ENCODE measurements around the gene SLC6A9. TPM values are rescaled to one million over a fixed set of nuclear protein-coding genes. Genes with fewer than 3 reads are reported as not detected.

SLC6A9 gene
- total RNA-seq, 1 donor from 2014 or later = 5.6 TPM

DNA sequence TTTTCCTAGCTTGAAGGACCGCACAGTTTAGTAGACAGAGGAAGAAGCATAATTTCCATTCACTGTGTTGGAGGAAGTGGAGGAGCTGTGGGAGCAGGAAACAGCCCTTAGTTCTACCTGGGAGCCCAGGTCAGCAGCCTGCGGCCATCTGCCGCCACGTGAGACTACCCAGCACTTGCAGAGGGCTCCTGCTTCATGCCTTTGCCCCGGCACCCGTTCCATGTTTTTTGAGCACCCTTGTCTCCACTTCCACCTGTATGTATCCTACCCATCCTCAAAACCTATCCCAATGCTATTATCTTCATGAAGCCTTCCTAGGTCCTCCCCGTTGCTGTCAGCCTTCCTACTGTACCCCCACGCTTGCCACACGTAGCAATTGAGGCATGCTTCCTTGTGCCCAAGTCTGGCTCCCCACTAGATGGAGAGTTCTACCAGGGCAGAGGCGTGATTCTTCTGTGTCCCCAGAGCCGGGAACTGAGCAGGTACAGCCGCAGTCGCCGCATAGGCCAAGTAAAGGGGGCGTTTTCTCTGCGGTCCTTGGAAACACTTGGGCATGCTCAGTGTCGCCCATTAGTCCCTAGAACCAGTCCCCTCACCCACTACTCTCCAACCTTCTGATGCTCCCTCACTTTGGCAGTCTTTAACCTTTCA, 1.9 kb downstream of the SLC6A9 start:
- DNase-seq (ENCODE audit: low spot score) = no peak

- DNase-seq (ENCODE audit: low spot score) = no peak
These were observed 3.9 kb downstream of the SLC6A9 start for GRCh38 chr1:44027320-44027719.

DNA sequence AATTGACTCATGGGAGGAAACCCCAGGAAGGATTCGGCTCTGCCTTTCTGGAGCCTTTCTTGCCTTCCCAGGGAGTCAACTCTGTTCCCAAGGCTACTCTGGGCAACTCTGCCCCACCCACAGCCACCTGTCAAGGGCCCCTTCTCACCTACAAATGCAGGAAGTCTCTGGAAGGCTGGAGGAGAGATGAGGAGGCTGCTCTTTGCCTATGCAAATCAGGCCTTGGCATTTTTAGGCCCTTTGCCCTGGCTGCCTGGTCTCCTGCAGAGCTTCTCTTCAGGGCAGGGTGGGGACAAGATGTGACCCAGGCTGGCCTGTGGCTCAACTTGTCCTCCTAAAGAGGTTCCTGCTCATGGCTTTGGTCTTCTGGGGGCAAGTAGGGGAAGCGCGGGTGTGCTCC, 5.4 kb downstream of the SLC6A9 start:
- DNase-seq (ENCODE audit: low spot score) = no peak

DNA sequence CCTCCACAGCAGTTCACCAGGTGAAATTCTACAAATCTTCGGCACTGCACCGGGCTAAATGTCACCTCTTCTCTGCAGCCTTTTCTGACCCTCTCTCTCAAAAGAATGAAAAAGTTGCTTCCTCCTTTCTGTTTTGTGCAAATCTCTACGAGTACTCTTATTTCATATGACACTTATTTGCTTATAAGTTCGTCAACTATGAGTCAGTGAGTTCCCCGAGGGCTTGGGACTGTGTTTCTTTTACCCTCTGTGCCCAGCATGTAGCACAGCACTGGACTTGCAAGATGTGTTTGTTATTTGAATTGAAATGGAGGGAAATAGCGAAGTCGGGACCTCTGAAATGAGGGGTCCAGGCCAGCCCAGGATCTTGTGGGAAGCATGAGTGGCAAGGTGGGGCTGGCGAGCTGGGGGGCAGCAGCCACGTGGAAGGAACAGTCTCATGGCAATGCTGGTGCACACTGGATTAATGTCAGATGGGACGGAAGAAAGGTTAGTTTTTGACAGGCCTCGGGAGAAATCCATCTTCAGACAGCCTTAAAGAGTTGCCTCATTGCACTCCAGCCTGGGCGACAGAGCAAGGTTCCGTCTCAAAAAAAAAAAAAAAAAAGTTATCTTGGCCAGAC, 6.2 kb downstream of the SLC6A9 start:
- DNase-seq (ENCODE audit: low spot score) = no peak

- DNase-seq (ENCODE audit: low spot score) = no peak
These were observed 7.0 kb downstream of the SLC6A9 start for GRCh38 chr1:44024031-44024902.

DNA sequence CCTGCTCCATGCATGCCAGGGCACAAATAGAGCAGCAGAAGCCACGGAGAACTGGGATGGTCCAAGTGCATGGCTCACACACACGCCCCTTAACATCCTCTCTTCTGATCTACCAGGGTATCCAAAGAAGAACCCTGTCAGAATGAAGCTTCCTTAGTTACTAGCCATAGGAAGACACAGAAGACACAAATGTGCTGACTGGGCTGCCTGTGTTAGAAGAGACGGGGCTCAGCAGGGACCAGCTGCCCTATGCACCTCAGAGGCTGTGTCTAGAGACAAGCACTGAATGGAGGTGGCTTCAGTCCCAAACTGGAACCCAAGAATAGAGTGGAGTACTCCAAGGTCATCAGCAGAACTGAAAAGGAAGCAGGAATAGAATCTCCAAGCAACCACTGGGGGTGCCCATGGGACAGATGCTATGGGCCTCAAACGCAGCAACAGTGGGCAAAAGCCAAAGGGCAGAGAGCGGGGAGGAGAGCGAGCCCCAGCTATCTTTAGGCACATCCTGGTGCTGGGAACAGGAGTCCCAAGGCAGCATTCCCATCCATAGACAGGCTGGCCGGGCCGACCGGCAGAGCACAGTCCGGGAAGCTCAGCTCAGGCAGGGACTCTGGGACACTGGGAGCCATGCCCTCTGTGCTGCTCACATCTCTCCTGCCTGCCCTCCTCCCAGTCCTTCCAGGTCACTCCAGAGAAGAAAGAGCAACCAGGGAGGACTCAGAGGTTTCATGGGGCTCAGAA, 9.5 kb downstream of the SLC6A9 start:
- DNase-seq (ENCODE audit: low spot score) = no peak

DNA sequence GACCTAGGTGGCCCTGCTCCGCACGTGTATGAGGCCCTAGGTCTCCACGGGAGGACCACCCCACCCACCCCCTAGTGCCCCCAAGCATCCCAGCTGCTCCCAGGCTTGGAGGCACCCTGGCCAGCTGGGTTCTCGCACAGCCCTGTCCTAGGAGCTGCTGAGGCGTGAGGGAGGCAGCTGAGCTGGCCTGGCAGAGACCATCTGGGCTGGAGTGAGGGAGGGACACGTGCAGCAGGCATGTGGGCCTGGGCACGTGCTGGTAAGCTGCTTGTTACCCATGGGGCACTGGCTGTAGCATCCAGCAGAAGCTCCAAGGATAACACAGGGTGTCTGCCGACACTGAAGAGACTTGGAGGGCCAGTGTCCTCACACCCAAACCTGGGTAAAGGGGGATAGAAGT, 10.1 kb downstream of the SLC6A9 start:
- no peak for DNase-seq (ENCODE audit: low spot score)

DNA sequence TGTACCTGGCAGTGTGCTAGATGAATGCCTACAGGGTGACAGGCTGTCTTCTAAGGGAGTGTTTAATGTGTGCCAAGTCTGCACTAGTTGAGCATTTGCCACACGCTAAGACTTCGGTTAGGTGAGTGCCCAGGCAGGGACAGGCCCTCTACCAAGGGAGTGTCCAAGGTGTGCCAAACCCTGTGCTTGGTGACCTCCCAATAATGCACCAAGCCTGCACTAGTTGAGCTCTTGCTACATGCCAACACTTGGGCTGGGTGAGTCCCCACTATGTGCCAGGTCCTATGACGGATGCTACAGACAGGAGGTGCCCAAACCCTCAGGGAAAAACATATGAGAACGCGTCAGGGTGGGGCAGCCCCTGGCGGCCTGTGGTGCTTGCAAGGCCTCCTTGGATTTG, 10.8 kb downstream of the SLC6A9 start:
- DNase-seq (ENCODE audit: low spot score) = no peak

DNA sequence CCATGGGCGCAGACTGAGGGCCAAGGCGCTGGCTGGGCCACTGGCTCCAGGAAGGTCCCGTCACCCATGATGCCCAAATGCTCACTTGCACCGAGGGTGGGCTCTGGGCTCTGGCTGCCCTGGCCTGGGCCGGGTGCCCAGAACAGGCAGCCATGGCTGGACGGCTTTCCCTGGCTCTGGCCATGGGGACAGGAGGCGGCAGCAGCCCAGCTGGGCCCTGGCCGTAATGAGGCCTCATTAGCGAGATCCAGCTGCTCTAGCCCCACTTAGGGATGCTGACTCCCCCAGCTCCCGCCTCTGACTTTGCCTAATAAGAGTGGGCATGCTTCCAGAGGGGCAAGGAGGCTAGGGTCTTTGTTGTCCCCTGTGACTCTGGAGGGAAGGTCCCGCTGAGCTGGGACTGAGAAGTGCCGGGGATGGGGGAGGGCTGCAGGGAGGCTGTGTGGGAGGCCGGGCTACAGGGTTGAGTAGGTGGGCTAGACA, 11.8 kb downstream of the SLC6A9 start:
- DNase-seq (ENCODE audit: low spot score) = no peak

DNA sequence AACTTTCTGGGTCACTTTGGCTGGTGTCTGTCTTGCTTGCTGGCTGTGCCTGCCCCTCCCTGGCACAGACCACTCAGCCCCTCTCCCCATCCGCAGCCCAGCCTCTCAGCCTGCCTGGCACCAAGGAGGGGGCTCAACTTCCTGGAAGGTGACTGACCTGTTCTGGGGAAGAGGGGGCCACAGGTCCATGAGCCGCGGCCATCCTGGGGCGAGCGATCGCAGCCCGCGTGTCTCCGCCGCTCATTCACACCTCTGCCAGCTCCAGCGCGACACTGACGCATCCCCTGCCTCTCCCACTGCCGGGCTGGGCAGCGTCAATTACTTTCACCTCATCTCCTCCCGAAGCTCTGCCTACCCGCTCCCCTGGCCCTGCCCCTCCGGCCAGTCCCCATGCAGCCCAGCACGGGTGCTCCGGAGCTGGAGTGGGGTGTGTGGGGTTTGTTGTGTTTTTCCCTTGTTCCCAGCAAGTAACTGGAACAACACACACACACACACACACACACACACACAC, 14.3 kb downstream of the SLC6A9 start:
- no peak for DNase-seq (ENCODE audit: low spot score)

- DNase-seq (ENCODE audit: low spot score) = no peak
These were observed 15.0 kb downstream of the SLC6A9 start for GRCh38 chr1:44016041-44016889.

DNA sequence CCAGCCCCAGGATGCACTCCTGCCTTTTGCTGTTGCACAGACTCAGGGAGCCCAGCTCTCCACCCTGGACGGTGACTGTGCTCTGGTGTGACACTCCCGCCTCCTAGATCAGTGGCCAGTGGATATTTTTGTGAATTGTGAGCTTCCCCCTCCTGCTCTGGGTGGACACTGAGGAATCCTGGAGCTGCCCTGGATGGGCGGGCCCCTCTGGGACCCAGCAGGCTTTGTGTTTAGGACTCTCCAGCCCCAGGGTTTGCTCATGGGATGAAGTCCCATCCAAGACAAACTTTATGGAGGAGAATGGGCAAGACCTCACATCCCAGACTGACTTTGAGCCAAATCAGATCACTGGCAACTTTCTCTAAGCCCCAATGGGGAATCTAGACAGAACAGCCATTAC, 16.1 kb downstream of the SLC6A9 start:
- DNase-seq (ENCODE audit: low spot score) = no peak

DNA sequence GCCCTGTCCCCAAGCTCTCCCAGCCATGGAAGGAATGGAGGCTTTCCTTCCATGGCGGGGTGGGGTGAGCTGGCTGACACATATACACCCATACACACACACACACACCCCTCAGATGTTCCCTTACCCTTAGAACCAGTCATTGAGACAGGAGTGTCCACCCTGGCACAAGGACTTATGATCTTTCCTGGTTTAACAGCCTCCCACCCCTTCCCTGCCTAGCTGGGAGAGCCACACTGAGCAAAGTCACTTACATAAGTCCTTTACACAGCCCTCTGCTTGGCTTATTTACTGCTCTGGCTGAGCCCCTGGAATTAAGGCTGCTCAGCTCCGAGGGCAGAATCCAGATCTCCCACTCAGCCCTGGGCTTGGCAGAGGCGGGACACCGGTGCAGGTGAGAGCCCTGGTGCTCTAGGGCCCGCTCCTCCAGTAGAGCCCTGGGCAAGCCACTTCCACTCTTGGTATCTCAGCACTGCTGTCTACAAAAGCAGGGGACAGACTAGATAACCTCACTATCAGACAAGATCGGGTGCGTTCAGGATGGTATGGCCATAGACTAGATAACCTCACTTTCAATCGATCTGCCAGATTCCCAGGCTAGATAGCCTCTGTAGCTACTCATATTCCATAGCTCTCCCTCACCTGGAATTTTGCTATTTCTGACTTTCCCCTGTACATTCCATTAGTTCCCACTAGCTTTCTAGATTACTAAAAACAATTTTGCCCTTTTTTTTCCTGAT, 16.7 kb downstream of the SLC6A9 start:
- DNase-seq (ENCODE audit: low spot score) = no peak

GRCh38 chr1:44013949-44014348, 17.3 kb downstream of the SLC6A9 start:
- DNase-seq (ENCODE audit: low spot score) = no peak

DNA sequence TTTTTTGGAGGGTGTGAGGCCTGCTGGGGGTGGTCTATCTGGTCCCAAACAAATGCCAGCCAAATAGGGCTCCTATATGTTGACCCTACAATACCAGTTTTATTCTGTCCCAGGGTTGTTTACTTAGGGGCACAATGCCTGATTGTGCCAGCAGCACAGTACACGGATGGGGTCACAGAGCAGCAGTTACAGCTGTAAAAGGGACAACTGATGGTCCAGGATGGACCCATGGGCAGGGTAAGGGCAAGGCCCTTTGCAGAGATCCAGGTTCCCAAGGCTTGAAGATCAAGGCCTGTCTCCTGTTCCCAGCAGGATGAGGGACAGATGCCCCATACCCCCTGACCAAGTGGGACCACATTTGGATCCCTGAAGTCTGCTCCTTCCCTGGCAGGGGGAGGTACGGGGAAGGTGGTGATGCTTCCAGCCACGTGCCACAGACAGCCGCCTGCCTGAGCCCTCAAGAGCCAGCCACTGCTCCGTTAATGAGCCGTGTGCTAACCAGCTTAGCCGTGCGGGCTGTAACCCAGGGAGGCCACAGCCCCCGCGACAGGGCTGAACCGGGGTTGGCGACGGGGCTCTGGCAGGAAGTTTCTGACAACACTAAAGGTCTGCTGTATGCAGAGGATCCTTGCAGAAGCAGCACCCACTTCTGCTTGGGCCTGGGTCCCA, 18.2 kb downstream of the SLC6A9 start:
- DNase-seq (ENCODE audit: low spot score) = no peak

DNA sequence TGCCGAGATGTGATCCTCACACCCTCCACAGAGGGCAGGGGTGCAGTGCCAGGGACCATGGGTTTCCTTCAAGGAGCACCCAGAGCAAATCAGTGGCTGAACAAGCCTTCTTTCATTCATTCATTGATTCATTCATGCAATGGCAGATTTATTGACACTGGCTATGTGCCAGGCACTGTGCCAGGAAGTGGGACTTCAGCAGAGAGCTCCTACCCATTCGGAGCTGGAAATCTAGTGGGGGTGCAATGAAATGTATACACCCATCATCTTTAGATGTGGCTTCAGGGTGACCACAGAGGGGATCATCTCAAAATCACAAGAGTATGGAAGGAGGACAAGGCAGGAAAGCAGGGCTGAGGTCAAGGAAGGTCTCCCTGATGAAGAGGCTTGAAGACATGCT, 18.9 kb downstream of the SLC6A9 start:
- DNase-seq (ENCODE audit: low spot score) = no peak

DNA sequence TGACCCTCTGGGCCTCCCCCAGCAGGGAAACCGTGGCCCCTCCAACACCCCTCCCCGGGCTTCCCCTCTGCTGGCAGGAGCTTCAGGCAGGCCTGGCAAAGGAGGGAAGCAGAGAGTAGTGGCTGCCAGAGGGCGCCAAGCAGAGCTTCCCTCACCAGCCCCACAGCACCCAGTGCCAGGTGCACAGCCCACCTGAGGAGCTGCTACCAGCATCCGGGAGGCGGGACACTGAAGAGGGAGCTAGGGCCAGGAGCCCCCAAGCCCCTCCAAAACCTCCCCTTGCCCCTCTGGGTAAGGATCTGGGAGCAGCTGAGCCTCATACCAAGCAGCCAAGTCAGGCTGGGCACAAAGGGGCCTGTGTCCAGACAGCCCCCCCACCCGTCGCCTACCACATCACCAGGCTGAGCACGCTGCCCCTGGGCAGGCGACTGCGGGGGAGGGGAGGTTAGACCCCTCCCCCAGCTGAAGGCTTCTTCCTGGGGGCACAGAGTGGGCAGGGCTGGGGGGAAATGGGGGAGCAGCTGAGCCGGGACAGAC, 20.3 kb downstream of the SLC6A9 start:
- DNase-seq (ENCODE audit: low spot score) = no peak

GRCh38 chr1:44008259-44008658, 23.0 kb downstream of the SLC6A9 start:
- DNase-seq (ENCODE audit: low spot score) = no peak

- no peak for DNase-seq (ENCODE audit: low spot score)
These were observed 28.6 kb downstream of the SLC6A9 start for GRCh38 chr1:44002606-44003157.

Measured in mucosa of gallbladder (tissue), 1 donor.